Endodermal cell (in vitro differentiated cells): Measurements from ENCODE around the gene TCF7L2. TPM values are rescaled to one million over a fixed set of nuclear protein-coding genes. Genes with fewer than 3 reads are reported as not detected.

Source experiments
- DNase-seq: peaks from one replicate; pipeline ENCODE4 v3.0.0-alpha.2; 2017
- H3K27ac ChIP-seq: 2 replicates; pipeline ENCODE4 v1.5.1; 2013; ENCODE audit warnings: mild to moderate bottlenecking, low read depth, low read length, moderate library complexity
- H3K27me3 ChIP-seq: 2 replicates; pipeline ENCODE4 v1.6.1; 2013; ENCODE audit warnings: mild to moderate bottlenecking, low read length, moderate library complexity; ENCODE audit not compliant: insufficient read depth, control insufficient read depth, poor library complexity, severe bottlenecking
- H3K36me3 ChIP-seq: 2 replicates; pipeline ENCODE4 v1.7.0; 2013; ENCODE audit warnings: mild to moderate bottlenecking, low read length, moderate library complexity; ENCODE audit not compliant: control insufficient read depth, insufficient read depth
- H3K4me1 ChIP-seq: one replicate; pipeline ENCODE4 v1.7.0; 2013; ENCODE audit warnings: low read length; ENCODE audit not compliant: control insufficient read depth, insufficient read depth
- H3K4me3 ChIP-seq: 2 replicates; pipeline ENCODE4 v1.5.1; 2013; ENCODE audit warnings: mild to moderate bottlenecking, low read length, moderate library complexity
- H3K9ac ChIP-seq: 2 replicates; pipeline ENCODE4 v1.6.1; 2013; ENCODE audit warnings: mild to moderate bottlenecking, low read length, moderate library complexity; ENCODE audit not compliant: poor library complexity, severe bottlenecking; ENCODE audit errors: extremely low read depth
- H3K9me3 ChIP-seq: 2 replicates; pipeline ENCODE4 v1.6.1; 2013; ENCODE audit warnings: mild to moderate bottlenecking, low read length, moderate library complexity; ENCODE audit not compliant: control insufficient read depth
- H3K27ac Mint-ChIP-seq: 2 replicates; pipeline ENCODE4 v1.8.0; 2020; ENCODE audit warnings: mixed read lengths
- H3K27me3 Mint-ChIP-seq: 2 replicates; pipeline ENCODE4 v1.8.0; 2021; ENCODE audit warnings: mild to moderate bottlenecking, mixed read lengths; ENCODE audit not compliant: insufficient read depth
- H3K36me3 Mint-ChIP-seq: 2 replicates; pipeline ENCODE4 v1.8.0; 2020; ENCODE audit warnings: low read depth, mixed read lengths
- H3K4me1 Mint-ChIP-seq: 2 replicates; pipeline ENCODE4 v1.8.0; 2020; ENCODE audit warnings: mixed read lengths
- H3K4me3 Mint-ChIP-seq: 2 replicates; pipeline ENCODE4 v1.8.0; 2020; ENCODE audit warnings: mild to moderate bottlenecking, moderate library complexity, mixed read lengths
- H3K9me3 Mint-ChIP-seq: 2 replicates; pipeline ENCODE4 v1.8.0; 2020; ENCODE audit warnings: mild to moderate bottlenecking, mixed read lengths
- WGBS, 2 experiments: methylation state at CpG; one replicate each; pipeline versions ENCODE4 v1.1.5 to v1.1.7; 2013; ENCODE audit warnings: missing lambda C conversion rate in 2 of 2, mixed read lengths in 1 of 2; ENCODE audit not compliant: insufficient coverage in 1 of 2, insufficient read length in 1 of 2; 5-methylcytosine and 5-hydroxymethylcytosine counted together
- total RNA-seq, 2 donors: library from RNA; stranded (reverse); fragmentation: NEBNext Ultra II Directional in 1 of 2; extraction: Animal tissue kit (Norgen Biotek cat#: 25700) in 1 of 2; gene quantifications; 2 replicates in 1 of 2; 3 replicates in 1 of 2; pipeline ENCODE4 v1.2.1, GENCODE V29; 2021
- TF ChIP-seq, protein P1 (sequence below): fragments of 200-600 bp; sonication (generic); conservative IDR thresholded peaks from 2 replicates; pipeline ENCODE4 v1.5.0; 2021; ENCODE audit warnings: antibody characterized with exemption, mild to moderate bottlenecking

TCF7L2 gene
- total RNA-seq, 2 donors from 2014 or later: 73.2 to 105 TPM

DNA sequence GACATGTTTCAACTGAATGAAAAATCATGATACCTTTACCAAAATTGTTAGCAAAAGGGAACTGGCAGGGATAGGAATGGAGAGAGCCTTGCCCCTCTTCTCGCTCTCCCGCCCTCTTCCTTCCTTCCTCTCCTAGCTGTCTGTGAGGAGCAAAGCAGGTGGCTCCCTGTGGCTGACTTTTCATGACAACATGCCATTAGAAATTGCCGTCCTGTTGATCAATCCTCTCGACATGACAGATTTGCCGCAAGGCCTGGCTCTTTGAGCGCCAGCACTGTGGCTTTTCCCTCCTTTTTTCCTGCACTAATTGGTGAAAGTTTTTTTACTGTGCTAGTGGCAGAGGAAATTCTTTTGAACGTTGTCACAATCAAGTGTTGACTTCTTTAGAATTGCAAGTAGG is 171.1 kb downstream of the TCF7L2 start:
- H3K4me1 Mint-ChIP-seq: peaks cover 43% of the 10 kb centered on the region
- no peaks in the 10 kb centered on the region for H3K9me3 Mint-ChIP-seq
- no peak for DNase-seq
- Histone ChIP-seq H3K4me1 (peaks cover 4% of the 10 kb centered on the region), H3K27ac (no peak overlapping the region), H3K27me3 (no peaks in the 10 kb centered on the region), H3K9me3 (no peaks in the 10 kb centered on the region), H3K9ac (no peak overlapping the region), H3K36me3 (no peaks in the 10 kb centered on the region), H3K4me3 (no peak overlapping the region)
- H3K36me3 Mint-ChIP-seq: peaks cover 16% of the 10 kb centered on the region
- WGBS, 2 experiments: 56 to 78% methylated on average over 5 to 6 of the region's 7 CpGs
- TF ChIP-seq, protein P1, sequence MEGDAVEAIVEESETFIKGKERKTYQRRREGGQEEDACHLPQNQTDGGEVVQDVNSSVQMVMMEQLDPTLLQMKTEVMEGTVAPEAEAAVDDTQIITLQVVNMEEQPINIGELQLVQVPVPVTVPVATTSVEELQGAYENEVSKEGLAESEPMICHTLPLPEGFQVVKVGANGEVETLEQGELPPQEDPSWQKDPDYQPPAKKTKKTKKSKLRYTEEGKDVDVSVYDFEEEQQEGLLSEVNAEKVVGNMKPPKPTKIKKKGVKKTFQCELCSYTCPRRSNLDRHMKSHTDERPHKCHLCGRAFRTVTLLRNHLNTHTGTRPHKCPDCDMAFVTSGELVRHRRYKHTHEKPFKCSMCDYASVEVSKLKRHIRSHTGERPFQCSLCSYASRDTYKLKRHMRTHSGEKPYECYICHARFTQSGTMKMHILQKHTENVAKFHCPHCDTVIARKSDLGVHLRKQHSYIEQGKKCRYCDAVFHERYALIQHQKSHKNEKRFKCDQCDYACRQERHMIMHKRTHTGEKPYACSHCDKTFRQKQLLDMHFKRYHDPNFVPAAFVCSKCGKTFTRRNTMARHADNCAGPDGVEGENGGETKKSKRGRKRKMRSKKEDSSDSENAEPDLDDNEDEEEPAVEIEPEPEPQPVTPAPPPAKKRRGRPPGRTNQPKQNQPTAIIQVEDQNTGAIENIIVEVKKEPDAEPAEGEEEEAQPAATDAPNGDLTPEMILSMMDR: no peak
- no peak overlapping the region for H3K4me3 Mint-ChIP-seq
- no peak overlapping the region for H3K27ac Mint-ChIP-seq
- peaks cover 6% of the 10 kb centered on the region for H3K27me3 Mint-ChIP-seq

DNA sequence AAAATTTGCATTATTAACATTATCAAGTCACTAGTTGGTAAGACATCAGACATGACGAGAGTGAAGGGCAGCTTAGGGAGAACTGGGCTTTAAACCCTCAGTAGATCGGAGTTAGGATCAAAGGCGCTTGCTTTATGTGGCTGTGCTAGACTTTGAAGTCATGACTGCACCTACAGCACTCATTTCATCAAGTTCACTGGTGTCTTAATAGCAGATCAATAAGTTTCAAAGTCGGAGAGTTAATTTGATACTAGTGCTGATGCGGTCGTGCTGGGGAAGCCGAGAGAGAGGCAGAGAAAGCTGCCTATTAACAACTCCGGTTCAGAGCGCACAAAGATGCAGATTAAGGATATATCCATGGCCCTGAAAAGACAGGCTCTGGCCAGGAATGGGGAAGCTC is 172.9 kb downstream of the TCF7L2 start:
- Mint-ChIP-seq H3K27me3 (peaks cover 6% of the 10 kb centered on the region), H3K36me3 (peaks cover 12% of the 10 kb centered on the region), H3K27ac (no peak overlapping the region), H3K4me1 (peaks cover 56% of the 10 kb centered on the region), H3K9me3 (no peaks in the 10 kb centered on the region), H3K4me3 (no peak overlapping the region)
- Histone ChIP-seq H3K9ac (no peak overlapping the region), H3K4me1 (peaks cover 7% of the 10 kb centered on the region), H3K36me3 (no peaks in the 10 kb centered on the region), H3K4me3 (no peak overlapping the region), H3K27me3 (no peaks in the 10 kb centered on the region), H3K9me3 (no peaks in the 10 kb centered on the region), H3K27ac (no peak overlapping the region)
- no peak for DNase-seq
- TF ChIP-seq, protein P1: no peak
- WGBS, 2 experiments: 90 to 94% methylated on average over 9 of the region's 9 CpGs

DNA sequence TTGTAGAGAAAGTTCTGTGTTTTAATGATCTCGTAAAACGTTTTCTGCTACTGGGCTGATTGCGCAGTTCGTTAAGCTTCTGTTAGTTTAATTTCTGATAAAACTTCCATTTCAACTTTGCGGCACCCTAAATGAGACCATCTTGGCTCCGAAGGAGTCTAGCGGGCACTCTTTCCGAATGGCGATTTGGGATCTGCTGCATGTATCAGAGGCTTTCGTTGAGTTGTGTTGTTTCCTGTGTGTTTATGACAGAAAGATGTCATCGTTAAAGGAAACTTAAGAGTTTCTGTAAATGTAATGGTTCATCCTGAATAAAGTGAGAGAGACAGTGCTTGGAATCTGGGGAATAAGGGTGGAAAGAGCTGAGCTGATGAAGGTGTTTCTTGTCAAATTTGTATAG is 174.7 kb downstream of the TCF7L2 start:
- H3K4me1 Mint-ChIP-seq: peaks cover 70% of the 10 kb centered on the region
- H3K27ac ChIP-seq: no peak overlapping the region
- peaks cover 12% of the 10 kb centered on the region for H3K36me3 Mint-ChIP-seq
- H3K9me3 Mint-ChIP-seq: no peaks in the 10 kb centered on the region
- DNase-seq: no peak
- no peak overlapping the region for H3K4me3 Mint-ChIP-seq
- no peak overlapping the region for H3K27ac Mint-ChIP-seq
- H3K27me3 ChIP-seq: no peaks in the 10 kb centered on the region
- H3K36me3 ChIP-seq: no peaks in the 10 kb centered on the region
- TF ChIP-seq, protein P1: no peak
- no peak overlapping the region for H3K9ac ChIP-seq
- peaks cover 7% of the 10 kb centered on the region for H3K4me1 ChIP-seq
- no peak overlapping the region for H3K4me3 ChIP-seq
- H3K27me3 Mint-ChIP-seq: peaks cover 6% of the 10 kb centered on the region
- 93% methylated on average over 6 to 11 of the region's 11 CpGs for WGBS, 2 experiments
- H3K9me3 ChIP-seq: no peaks in the 10 kb centered on the region
